K562 (cell line): ENCODE results near the gene TMTC2. TPM values are rescaled to one million over a fixed set of nuclear protein-coding genes. Genes with fewer than 3 reads are reported as not detected.

ENCODE experiments used
- ERF ChIP-seq: fragments of 450-650 bp; formaldehyde crosslinking; IDR thresholded peaks from 2 replicates; pipeline ENCODE4 v1.4.0; 2020; ENCODE audit warnings: mild to moderate bottlenecking, mixed read lengths
- SFPQ ChIP-seq: fragments of 200-400 bp; formaldehyde crosslinking; IDR thresholded peaks from 2 replicates; pipeline ENCODE4 v1.6.1; 2017; ENCODE audit warnings: mild to moderate bottlenecking, low read depth, low read length, moderate library complexity
- ZC3H8 ChIP-seq: fragments of 450-650 bp; IDR thresholded peaks from 2 replicates; pipeline ENCODE4 v1.6.1; 2017
- ZNF318 ChIP-seq, 2 experiments: fragments of 450-650 bp; IDR thresholded peaks; 2 replicates each; pipeline ENCODE4 v1.6.1; 2016; ENCODE audit warnings: mild to moderate bottlenecking in 2 of 2, borderline replicate concordance in 1 of 2, low read depth in 1 of 2, moderate library complexity in 1 of 2
- ZNF76 ChIP-seq: fragments of 250-450 bp; sonication (Bioruptor Pico); IDR thresholded peaks from 2 replicates; pipeline ENCODE4 v1.4.0; 2020; ENCODE audit warnings: mild to moderate bottlenecking, moderate library complexity, borderline replicate concordance
- ZNF785 ChIP-seq: fragments of 250-450 bp; sonication (Bioruptor Pico); IDR thresholded peaks from 2 replicates; pipeline ENCODE4 v1.4.0; 2020; ENCODE audit warnings: mild to moderate bottlenecking
- polyA plus RNA-seq, 8 experiments: library from polyadenylated mRNA; depleted of rRNA in 4 of 8; stranded (reverse) in 5 of 8; unstranded in 3 of 8; fragments of >200 nt; fragmentation: Nextera tagmentation in 2 of 8; fragmentation: Illumina TruSeq in 1 of 8; extraction: Ambion mirVana in 2 of 8; extraction: Trizol in 1 of 8; gene quantifications; 2 replicates each; pipeline versions ENCODE4 v1.2.1 to v1.2.3, GENCODE V29; 2011 to 2014; ENCODE audit warnings: inconsistent platforms in 1 of 8, missing spikeins in 1 of 8
- total RNA-seq, 7 experiments: library from RNA; depleted of rRNA in 6 of 7; stranded (reverse); fragments of >200 nt in 6 of 7; fragmentation: Illumina TruSeq in 2 of 7; extraction: Trizol in 2 of 7; gene quantifications; 2 replicates each; pipeline versions ENCODE4 v1.2.1 to v1.2.3, GENCODE V29; 2011 to 2021; ENCODE audit warnings: low replicate concordance in 1 of 7

TMTC2 gene
- total and polyA plus RNA-seq, 9 of the 15 experiments (the other 6 are each of a cell fraction or from before 2014, with no cell fraction given): 0.29 to 1.1 (median 0.55) TPM

GRCh38 chr12:82880442-82880901, 193.8 kb downstream of the TMTC2 start (continued):
- TF ChIP-seq ZNF76 (CRISPR knock-in tag) (no peak), ERF (CRISPR knock-in tag) (no peak), ZNF318 (IDR thresholded peaks at IDR 0.05; ENCODE audit: borderline replicate concordance in 1 of 2, low read depth in 1 of 2) (no peak), SFPQ (no peak), ZC3H8 (no peak), ZNF785 (no peak)
